Measurements from ENCODE around the gene QPCT. TPM values are rescaled to one million over a fixed set of nuclear protein-coding genes. Genes with fewer than 3 reads are reported as not detected.

The QPCT gene
- total and polyA plus RNA-seq, 2 of the 4 experiments (the other 2 are of a cell fraction) = 1.9 to 2.2 TPM

- no peak overlapping the region for H2BK20ac ChIP-seq (ENCODE audit: low read depth, low read length)
- H3K79me1 ChIP-seq (ENCODE audit: low read depth in 1 of 2, low read length in 2 of 2) = peaks cover 33 to 60% of the 10 kb centered on the region in 2 experiments
- ATAC-seq (ENCODE audit: low read depth) (no peak), DNase-seq (no peak)
- H2AFZ ChIP-seq (replicated peaks; ENCODE audit: low read length, poor library complexity) = no peak overlapping the region
- H3K9me3 ChIP-seq (ENCODE audit: control insufficient read depth, insufficient read depth, low read length) = no peaks in the 10 kb centered on the region
- H4K91ac ChIP-seq (ENCODE audit: insufficient read depth, low read depth, low read length) = no peak overlapping the region
- WGBS, 2 experiments (ENCODE audit: extremely low coverage in 2 of 2, insufficient read length in 1 of 2) = no CpG with 5 or more reads among the region's 2 CpGs
- no peak overlapping the region for H4K8ac ChIP-seq (ENCODE audit: low read depth in 2 of 2, low read length in 2 of 2)
- H2AK9ac ChIP-seq (replicated peaks; ENCODE audit: low read depth, low read length, poor library complexity) = no peak overlapping the region
- no peaks in the 10 kb centered on the region for H3K27me3 ChIP-seq (ENCODE audit: control insufficient read depth, insufficient read depth, low read length)
- H3K4me2 ChIP-seq (ENCODE audit: low read depth, low read length) = no peak overlapping the region
- no peak overlapping the region for H2BK5ac ChIP-seq (ENCODE audit: low read depth, low read length, poor library complexity, severe bottlenecking)
- no peak overlapping the region for H2BK15ac ChIP-seq (ENCODE audit: low read depth, low read length)
- no peaks in the 10 kb centered on the region for H3K9me1 ChIP-seq (ENCODE audit: insufficient read depth, low read length)
- H3K4me1 ChIP-seq (ENCODE audit: control insufficient read depth, insufficient read depth, low read length) = no peaks in the 10 kb centered on the region
- intact Hi-C loops (cut with micrococcal nuclease) = no loop called here
- H3K56ac ChIP-seq (ENCODE audit: extremely low read depth, insufficient read depth, low read length) = no peak overlapping the region
- POLR2A ChIA-PET (ENCODE audit: unreplicated experiment) = no interaction called here
- TF ChIP-seq MAZ (IDR thresholded peaks at IDR 0.05; ENCODE audit: borderline replicate concordance, low read depth, low read length) (no peak), RCOR1 (IDR thresholded peaks at IDR 0.05; ENCODE audit: insufficient replicate concordance, low read length) (no peak), NFE2L2 (IDR thresholded peaks at IDR 0.05; ENCODE audit: low read depth, low read length) (no peak), MAFK (IDR thresholded peaks at IDR 0.05; ENCODE audit: low read depth, low read length) (no peak), FOS (IDR thresholded peaks at IDR 0.05; ENCODE audit: low read depth, low read length) (no peak), ELK1 (IDR thresholded peaks at IDR 0.05; ENCODE audit: borderline replicate concordance, low read depth, low read length) (no peak), MXI1 (IDR thresholded peaks at IDR 0.05; ENCODE audit: borderline replicate concordance, low read depth, low read length) (no peak), RAD21 (IDR thresholded peaks at IDR 0.05; ENCODE audit: low read length) (no peak), CTCF (conservative IDR thresholded peaks at IDR 0.05; ENCODE audit: low read depth, low read length) (no peak), BHLHE40 (IDR thresholded peaks at IDR 0.05; ENCODE audit: low read depth, low read length) (no peak), POLR2A (IDR thresholded peaks at IDR 0.05; ENCODE audit: low read depth, low read length) (no peak)
- no peak overlapping the region for H2AK5ac ChIP-seq (ENCODE audit: low read depth, low read length)
- no peak overlapping the region for H3K23ac ChIP-seq (ENCODE audit: low read depth, low read length)
- no peak overlapping the region for H3K27ac ChIP-seq (ENCODE audit: insufficient read depth, low read length)
- in situ Hi-C loops (cut with MboI; ENCODE audit: low sequenced_read_pairs) = no loop called here
- H3K36me3 ChIP-seq (ENCODE audit: control insufficient read depth, insufficient read depth, low read length) = 0 out of 2 replicates have a peak, but pooled peaks cover 6% of the 10 kb centered on the region
- no peak overlapping the region for H4K5ac ChIP-seq (ENCODE audit: low read depth, low read length)
- CTCF ChIA-PET = interaction anchor here (0.6 to 0.7 kb wide), 2 partner anchors 11 to 27 kb away, joined by 3 read pairs; no protein-coding TSS in a partner anchor
- H3K14ac ChIP-seq (replicated peaks; ENCODE audit: low read depth, low read length) = no peak overlapping the region
- H3K18ac ChIP-seq (ENCODE audit: low read depth, low read length) = no peak overlapping the region
- no peak overlapping the region for H3K4ac ChIP-seq (ENCODE audit: low read depth, low read length)
- H3K4me3 ChIP-seq (ENCODE audit: insufficient read depth, low read depth, low read length) = no peak overlapping the region
- peaks cover 10% of the 10 kb centered on the region for H4K20me1 ChIP-seq (ENCODE audit: insufficient read depth, low read length)
- H3K9ac ChIP-seq (ENCODE audit: low read depth, low read length) = no peak overlapping the region
- dilution Hi-C loops (cut with HindIII; ENCODE audit: low sequenced_read_pairs, unreplicated experiment) = no loop called here
- no TSS peak for BruUV-seq (replicated peaks)
- no peak overlapping the region for H2BK120ac ChIP-seq (ENCODE audit: low read depth, low read length)
These were observed 36.9 kb upstream of the QPCT start for GRCh38 chr2:37307500-37307899.

All from IMR-90 (cell line).